Osteocyte (in vitro differentiated cells): ENCODE measurements around the gene OR8D2. TPM values are rescaled to one million over a fixed set of nuclear protein-coding genes. Genes with fewer than 3 reads are reported as not detected.

Source experiments
- DNase-seq: peaks from one replicate; pipeline ENCODE4 v3.0.0; 2021; ENCODE audit warnings: mixed read lengths; ENCODE audit not compliant: unreplicated experiment; ENCODE audit errors: extremely low spot score
- H3K27ac Mint-ChIP-seq: one replicate; pipeline ENCODE4 v1.8.0; 2021; ENCODE audit warnings: mild to moderate bottlenecking, mixed read lengths; ENCODE audit not compliant: unreplicated experiment
- H3K27me3 Mint-ChIP-seq: one replicate; pipeline ENCODE4 v1.8.0; 2021; ENCODE audit warnings: mixed read lengths; ENCODE audit not compliant: unreplicated experiment
- H3K36me3 Mint-ChIP-seq: one replicate; pipeline ENCODE4 v1.8.0; 2021; ENCODE audit warnings: mixed read lengths; ENCODE audit not compliant: unreplicated experiment
- H3K4me1 Mint-ChIP-seq: one replicate; pipeline ENCODE4 v1.8.0; 2021; ENCODE audit warnings: mixed read lengths; ENCODE audit not compliant: unreplicated experiment
- H3K4me3 Mint-ChIP-seq: one replicate; pipeline ENCODE4 v1.8.0; 2021; ENCODE audit warnings: mild to moderate bottlenecking, moderate library complexity, mixed read lengths; ENCODE audit not compliant: unreplicated experiment
- H3K9me3 Mint-ChIP-seq: one replicate; pipeline ENCODE4 v1.8.0; 2021; ENCODE audit warnings: mixed read lengths; ENCODE audit not compliant: unreplicated experiment
- total RNA-seq: library from RNA; stranded (reverse); gene quantifications from 2 replicates; pipeline ENCODE4 v1.2.1, GENCODE V29; 2021
- TF ChIP-seq, protein P1 (sequence below): fragments of 200-600 bp; sonication (generic); IDR thresholded peaks from 2 replicates; pipeline ENCODE4 v1.5.0; 2021; ENCODE audit warnings: antibody characterized with exemption, mild to moderate bottlenecking, moderate library complexity

OR8D2 gene
- total RNA-seq, 1 donor from 2014 or later = not detected

- no peak for DNase-seq
- TF ChIP-seq, protein P1, sequence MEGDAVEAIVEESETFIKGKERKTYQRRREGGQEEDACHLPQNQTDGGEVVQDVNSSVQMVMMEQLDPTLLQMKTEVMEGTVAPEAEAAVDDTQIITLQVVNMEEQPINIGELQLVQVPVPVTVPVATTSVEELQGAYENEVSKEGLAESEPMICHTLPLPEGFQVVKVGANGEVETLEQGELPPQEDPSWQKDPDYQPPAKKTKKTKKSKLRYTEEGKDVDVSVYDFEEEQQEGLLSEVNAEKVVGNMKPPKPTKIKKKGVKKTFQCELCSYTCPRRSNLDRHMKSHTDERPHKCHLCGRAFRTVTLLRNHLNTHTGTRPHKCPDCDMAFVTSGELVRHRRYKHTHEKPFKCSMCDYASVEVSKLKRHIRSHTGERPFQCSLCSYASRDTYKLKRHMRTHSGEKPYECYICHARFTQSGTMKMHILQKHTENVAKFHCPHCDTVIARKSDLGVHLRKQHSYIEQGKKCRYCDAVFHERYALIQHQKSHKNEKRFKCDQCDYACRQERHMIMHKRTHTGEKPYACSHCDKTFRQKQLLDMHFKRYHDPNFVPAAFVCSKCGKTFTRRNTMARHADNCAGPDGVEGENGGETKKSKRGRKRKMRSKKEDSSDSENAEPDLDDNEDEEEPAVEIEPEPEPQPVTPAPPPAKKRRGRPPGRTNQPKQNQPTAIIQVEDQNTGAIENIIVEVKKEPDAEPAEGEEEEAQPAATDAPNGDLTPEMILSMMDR = no peak
- Mint-ChIP-seq H3K9me3 (no peaks in the 10 kb centered on the region), H3K4me3 (no peak overlapping the region), H3K27me3 (peaks cover 3% of the 10 kb centered on the region), H3K4me1 (no peaks in the 10 kb centered on the region), H3K36me3 (no peaks in the 10 kb centered on the region), H3K27ac (no peak overlapping the region)
These were observed 4.9 kb downstream of the OR8D2 start for GRCh38 chr11:124315052-124315451.

GRCh38 chr11:124313849-124314248 is 6.1 kb downstream of the OR8D2 start, which contains the start of gene OR8D1:
Gene OR8D1 (minus strand): TSS chr11:124313949. CDS start chr11:124310766, 3,183 bp downstream.
- H3K4me3 Mint-ChIP-seq = no peak within 1 kb of the TSS
- TF ChIP-seq, protein P1 = no peak
- no peaks in the 10 kb centered on the region for H3K9me3 Mint-ChIP-seq
- H3K27ac Mint-ChIP-seq = no peak within 1 kb of the TSS
- DNase-seq = no peak
- peaks cover 7% of the 10 kb centered on the region for H3K27me3 Mint-ChIP-seq
- no peaks in the 10 kb centered on the region for H3K4me1 Mint-ChIP-seq
- H3K36me3 Mint-ChIP-seq = no peaks in the 10 kb centered on the region

- DNase-seq = no peak
- peaks cover 7% of the 10 kb centered on the region for H3K27me3 Mint-ChIP-seq
- no peaks in the 10 kb centered on the region for H3K4me1 Mint-ChIP-seq
- no peak overlapping the region for H3K27ac Mint-ChIP-seq
- TF ChIP-seq, protein P1 = no peak
- H3K36me3 Mint-ChIP-seq = no peaks in the 10 kb centered on the region
- no peaks in the 10 kb centered on the region for H3K9me3 Mint-ChIP-seq
- H3K4me3 Mint-ChIP-seq = no peak overlapping the region
These were observed 6.9 kb downstream of the OR8D2 start for GRCh38 chr11:124313131-124313530.

DNA sequence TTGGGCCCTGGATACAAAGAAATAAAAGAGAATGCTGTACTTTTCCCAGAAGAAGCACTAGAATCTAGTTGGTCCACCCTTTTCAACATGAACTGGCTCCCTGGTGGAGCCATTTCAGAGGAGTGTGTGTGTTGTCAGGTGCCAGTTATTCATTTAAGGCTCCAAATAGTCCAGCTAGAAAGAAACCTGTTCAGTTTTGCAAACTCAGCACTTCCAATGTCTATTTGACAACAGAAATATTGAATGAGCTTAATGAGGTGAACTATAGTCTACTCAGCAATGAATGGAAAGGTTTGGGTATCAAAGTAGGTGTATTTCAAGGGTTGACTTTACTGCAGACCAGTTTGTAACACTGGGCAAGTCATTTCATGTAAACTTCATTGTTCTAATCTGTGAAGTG is 8.3 kb downstream of the OR8D2 start:
- no peaks in the 10 kb centered on the region for H3K9me3 Mint-ChIP-seq
- H3K36me3 Mint-ChIP-seq = no peaks in the 10 kb centered on the region
- no peak overlapping the region for H3K27ac Mint-ChIP-seq
- H3K4me1 Mint-ChIP-seq = no peaks in the 10 kb centered on the region
- peaks cover 3% of the 10 kb centered on the region for H3K27me3 Mint-ChIP-seq
- no peak overlapping the region for H3K4me3 Mint-ChIP-seq
- no peak for DNase-seq
- TF ChIP-seq, protein P1 = no peak

DNA sequence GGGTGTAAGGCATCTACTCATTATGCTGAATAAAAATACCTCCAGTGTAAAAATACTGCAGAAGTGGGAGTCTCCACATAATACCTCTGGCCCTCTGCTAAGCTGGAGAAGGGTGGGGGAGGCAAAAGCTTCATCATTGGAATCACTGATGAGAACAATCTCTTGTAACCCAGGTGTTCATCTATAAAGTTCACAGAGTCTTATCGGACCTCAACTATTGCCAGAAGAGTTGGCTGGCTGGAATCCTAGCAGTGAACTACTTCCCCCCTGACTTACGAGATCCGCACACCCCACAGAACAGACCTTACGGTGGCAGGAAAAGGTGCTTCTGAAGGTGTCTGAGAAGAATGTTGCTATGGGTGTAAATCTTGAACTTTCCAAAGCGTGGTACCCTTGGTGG is 8.7 kb downstream of the OR8D2 start:
- DNase-seq = no peak
- H3K36me3 Mint-ChIP-seq = no peaks in the 10 kb centered on the region
- no peaks in the 10 kb centered on the region for H3K4me1 Mint-ChIP-seq
- H3K27me3 Mint-ChIP-seq = peaks cover 3% of the 10 kb centered on the region
- TF ChIP-seq, protein P1 = no peak
- H3K9me3 Mint-ChIP-seq = no peaks in the 10 kb centered on the region
- no peak overlapping the region for H3K4me3 Mint-ChIP-seq
- no peak overlapping the region for H3K27ac Mint-ChIP-seq
